Effector memory CD4-positive, alpha-beta T cell (primary cell): Measurements from ENCODE around the gene CSF3R.
"Not testable (repeated sequence)": the region's sequence is repeated elsewhere in the genome, so short reads cannot be mapped to it uniquely, and the experiment has no call there.

Source experiments
- DNase-seq, 3 donors: peaks; one replicate each; pipeline ENCODE4 v3.0.0-alpha.2; 2020
- H3K27ac ChIP-seq: 2 replicates; pipeline ENCODE4 v1.7.0; 2013; ENCODE audit warnings: mild to moderate bottlenecking, low read length, moderate library complexity; ENCODE audit not compliant: insufficient read depth, poor library complexity, severe bottlenecking
- H3K27me3 ChIP-seq: replicated peaks from 2 replicates; pipeline ENCODE4 v1.7.0; 2013; ENCODE audit warnings: mild to moderate bottlenecking, low read length; ENCODE audit not compliant: insufficient read depth, control insufficient read depth, poor library complexity, severe bottlenecking
- H3K36me3 ChIP-seq: 2 replicates; pipeline ENCODE4 v1.7.0; 2013; ENCODE audit warnings: mild to moderate bottlenecking, low read length, moderate library complexity; ENCODE audit not compliant: control insufficient read depth, insufficient read depth
- H3K4me1 ChIP-seq: 2 replicates; pipeline ENCODE4 v1.7.0; 2013; ENCODE audit warnings: low read length, mild to moderate bottlenecking; ENCODE audit not compliant: control insufficient read depth, insufficient read depth, poor library complexity, severe bottlenecking
- H3K4me3 ChIP-seq: 2 replicates; pipeline ENCODE4 v1.7.0; 2013; ENCODE audit warnings: low read length, low read depth, mild to moderate bottlenecking; ENCODE audit not compliant: insufficient read depth, poor library complexity, severe bottlenecking
- H3K9me3 ChIP-seq: 2 replicates; pipeline ENCODE4 v1.7.0; 2013; ENCODE audit warnings: mild to moderate bottlenecking, low read length, moderate library complexity; ENCODE audit not compliant: control insufficient read depth

CSF3R gene

GRCh38 chr1:36486093-36486438 lies 3.4 kb upstream of the CSF3R start:
- Histone ChIP-seq H3K4me1 (no peaks in the 10 kb centered on the region), H3K27me3 (no peaks in the 10 kb centered on the region), H3K4me3 (no peak overlapping the region), H3K36me3 (no peaks in the 10 kb centered on the region), H3K9me3 (no peaks in the 10 kb centered on the region), H3K27ac (no peak overlapping the region)
- no peak for DNase-seq

- no peaks in the 10 kb centered on the region for H3K27me3 ChIP-seq
- no peaks in the 10 kb centered on the region for H3K9me3 ChIP-seq
- no peak overlapping the region for H3K4me3 ChIP-seq
- DNase-seq = no peak
- no peaks in the 10 kb centered on the region for H3K4me1 ChIP-seq
- H3K36me3 ChIP-seq = no peaks in the 10 kb centered on the region
- H3K27ac ChIP-seq = no peak overlapping the region
Measured at GRCh38 chr1:36484099-36484498, 1.4 kb upstream of the CSF3R start.

GRCh38 chr1:36481771-36482723 lies 666 bp downstream of the CSF3R start:
- Histone ChIP-seq H3K4me3 (no peak overlapping the region), H3K27me3 (no peaks in the 10 kb centered on the region), H3K36me3 (no peaks in the 10 kb centered on the region), H3K9me3 (no peaks in the 10 kb centered on the region), H3K4me1 (no peaks in the 10 kb centered on the region), H3K27ac (no peak overlapping the region)
- DNase-seq = no peak

GRCh38 chr1:36481091-36481490 lies 1.6 kb downstream of the CSF3R start:
- Histone ChIP-seq H3K36me3 (no peaks in the 10 kb centered on the region), H3K9me3 (no peaks in the 10 kb centered on the region), H3K4me3 (no peak overlapping the region), H3K27me3 (no peaks in the 10 kb centered on the region), H3K27ac (no peak overlapping the region), H3K4me1 (no peaks in the 10 kb centered on the region)
- DNase-seq = no peak

GRCh38 chr1:36480161-36480560 lies 2.6 kb downstream of the CSF3R start:
- no peak overlapping the region for H3K4me3 ChIP-seq
- H3K36me3 ChIP-seq = no peaks in the 10 kb centered on the region
- no peaks in the 10 kb centered on the region for H3K27me3 ChIP-seq
- no peaks in the 10 kb centered on the region for H3K4me1 ChIP-seq
- no peak overlapping the region for H3K27ac ChIP-seq
- DNase-seq = no peak
- no peaks in the 10 kb centered on the region for H3K9me3 ChIP-seq

- no peak overlapping the region for H3K4me3 ChIP-seq
- H3K27ac ChIP-seq = no peak overlapping the region
- no peaks in the 10 kb centered on the region for H3K27me3 ChIP-seq
- H3K36me3 ChIP-seq = no peaks in the 10 kb centered on the region
- no peaks in the 10 kb centered on the region for H3K9me3 ChIP-seq
- no peaks in the 10 kb centered on the region for H3K4me1 ChIP-seq
- no peak for DNase-seq
Measured at GRCh38 chr1:36479505-36480051, 3.1 kb downstream of the CSF3R start.

- not testable (repeated sequence) for H3K4me1 ChIP-seq, DNase-seq, H3K27ac ChIP-seq, H3K4me3 ChIP-seq, H3K36me3 ChIP-seq, H3K9me3 ChIP-seq, H3K27me3 ChIP-seq
Measured at GRCh38 chr1:36477615-36478014, 5.1 kb downstream of the CSF3R start.

GRCh38 chr1:36476945-36477344 lies 5.8 kb downstream of the CSF3R start:
- Histone ChIP-seq H3K27me3 (no peaks in the 10 kb centered on the region), H3K36me3 (no peaks in the 10 kb centered on the region), H3K4me3 (no peak overlapping the region), H3K9me3 (no peaks in the 10 kb centered on the region), H3K27ac (no peak overlapping the region), H3K4me1 (no peaks in the 10 kb centered on the region)
- no peak for DNase-seq

GRCh38 chr1:36475910-36476604 lies 6.7 kb downstream of the CSF3R start:
- Histone ChIP-seq H3K4me3 (no peak overlapping the region), H3K27ac (no peak overlapping the region), H3K27me3 (no peaks in the 10 kb centered on the region), H3K36me3 (no peaks in the 10 kb centered on the region), H3K4me1 (no peaks in the 10 kb centered on the region), H3K9me3 (no peaks in the 10 kb centered on the region)
- DNase-seq = no peak

GRCh38 chr1:36475341-36475740 lies 7.4 kb downstream of the CSF3R start:
- no peak overlapping the region for H3K4me3 ChIP-seq
- no peak overlapping the region for H3K27ac ChIP-seq
- H3K4me1 ChIP-seq = no peaks in the 10 kb centered on the region
- no peaks in the 10 kb centered on the region for H3K27me3 ChIP-seq
- no peaks in the 10 kb centered on the region for H3K36me3 ChIP-seq
- DNase-seq = no peak
- no peaks in the 10 kb centered on the region for H3K9me3 ChIP-seq
